GM03348 (cell line): ENCODE measurements around the gene HPSE.
A peak's percentile ranks its signal among the peaks of the same experiment; 100 is the strongest.

Experiments used
- DNase-seq: peaks from one replicate; pipeline ENCODE4 v3.0.0; 2012; ENCODE audit warnings: low spot score

Gene HPSE

GRCh38 chr4:83334425-83335241 is at the start of gene HPSE:
Gene HPSE (minus strand): TSS chr4:83334848. CDS start chr4:83334782, 66 bp downstream.
- DNase-seq = peak; percentile 83

- DNase-seq = no peak
Measured at GRCh38 chr4:83382850-83383249, 48.2 kb upstream of the HPSE start.

GRCh38 chr4:83381173-83381572 is 46.5 kb upstream of the HPSE start:
- no peak for DNase-seq

DNA sequence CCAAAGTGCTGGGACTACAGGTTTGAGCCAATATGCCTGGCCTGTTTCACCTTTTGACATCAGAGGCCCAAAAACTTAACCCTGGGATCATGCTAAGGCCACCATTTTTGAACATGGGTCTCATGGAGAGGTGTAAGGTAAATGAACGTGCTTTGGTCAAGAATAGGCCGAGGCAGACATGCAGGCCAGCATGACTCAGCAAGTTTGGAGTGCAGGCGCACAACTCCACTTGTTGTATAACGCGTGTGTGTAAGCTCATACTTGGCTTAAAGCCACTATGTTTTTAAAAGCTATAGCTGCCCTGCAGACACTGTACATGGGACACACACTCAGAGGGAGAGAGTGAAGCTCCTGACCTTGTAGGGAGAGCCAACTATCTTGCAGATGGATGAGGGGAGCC is 43.8 kb upstream of the HPSE start:
- no peak for DNase-seq

GRCh38 chr4:83372931-83373330 is 38.3 kb upstream of the HPSE start:
- no peak for DNase-seq

- no peak for DNase-seq
Measured at GRCh38 chr4:83371936-83372335, 37.3 kb upstream of the HPSE start.

- no peak for DNase-seq
Measured at GRCh38 chr4:83371235-83371634, 36.6 kb upstream of the HPSE start.

GRCh38 chr4:83370640-83370906 is 35.9 kb upstream of the HPSE start:
- DNase-seq = no peak

DNA sequence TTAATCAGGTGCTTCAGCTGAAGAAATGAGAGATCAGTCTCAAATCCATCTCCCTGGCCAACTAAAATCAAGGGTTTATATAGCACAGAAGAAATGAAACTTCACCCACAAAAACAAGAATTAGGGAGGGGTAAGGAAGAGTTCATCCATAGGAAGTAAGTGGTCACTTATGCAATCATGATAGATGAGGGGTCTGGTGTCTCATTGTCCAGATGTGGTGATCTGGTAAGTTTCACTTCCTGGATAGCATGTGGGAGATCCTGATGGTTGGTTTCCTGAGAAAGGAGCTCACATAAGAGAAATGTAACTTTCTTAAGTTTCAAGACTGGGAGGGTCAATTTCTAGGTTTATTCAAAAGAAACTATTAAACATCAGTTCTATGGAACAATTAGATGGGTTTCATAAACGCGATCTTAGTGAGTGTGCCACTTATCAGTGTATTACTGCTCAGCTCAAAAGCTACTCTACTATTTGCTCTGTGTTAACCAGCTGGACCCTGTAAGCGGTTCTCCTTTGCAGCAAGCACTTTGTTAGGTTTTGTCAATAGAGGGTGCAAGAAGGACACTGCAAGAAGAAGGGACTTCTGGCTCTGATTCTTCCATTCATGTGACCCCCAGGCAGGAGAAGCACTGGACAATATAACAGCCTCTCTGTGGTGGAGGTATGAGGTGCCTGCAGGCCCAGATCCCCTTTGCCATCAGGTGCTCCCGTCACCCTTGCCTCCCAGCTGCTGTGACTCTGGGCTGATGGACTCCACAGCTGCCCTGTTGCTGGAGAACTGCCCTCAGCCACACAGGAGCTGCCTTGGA is 35.4 kb upstream of the HPSE start:
- no peak for DNase-seq

- DNase-seq = no peak
Measured at GRCh38 chr4:83364312-83364711, 29.7 kb upstream of the HPSE start.

DNA sequence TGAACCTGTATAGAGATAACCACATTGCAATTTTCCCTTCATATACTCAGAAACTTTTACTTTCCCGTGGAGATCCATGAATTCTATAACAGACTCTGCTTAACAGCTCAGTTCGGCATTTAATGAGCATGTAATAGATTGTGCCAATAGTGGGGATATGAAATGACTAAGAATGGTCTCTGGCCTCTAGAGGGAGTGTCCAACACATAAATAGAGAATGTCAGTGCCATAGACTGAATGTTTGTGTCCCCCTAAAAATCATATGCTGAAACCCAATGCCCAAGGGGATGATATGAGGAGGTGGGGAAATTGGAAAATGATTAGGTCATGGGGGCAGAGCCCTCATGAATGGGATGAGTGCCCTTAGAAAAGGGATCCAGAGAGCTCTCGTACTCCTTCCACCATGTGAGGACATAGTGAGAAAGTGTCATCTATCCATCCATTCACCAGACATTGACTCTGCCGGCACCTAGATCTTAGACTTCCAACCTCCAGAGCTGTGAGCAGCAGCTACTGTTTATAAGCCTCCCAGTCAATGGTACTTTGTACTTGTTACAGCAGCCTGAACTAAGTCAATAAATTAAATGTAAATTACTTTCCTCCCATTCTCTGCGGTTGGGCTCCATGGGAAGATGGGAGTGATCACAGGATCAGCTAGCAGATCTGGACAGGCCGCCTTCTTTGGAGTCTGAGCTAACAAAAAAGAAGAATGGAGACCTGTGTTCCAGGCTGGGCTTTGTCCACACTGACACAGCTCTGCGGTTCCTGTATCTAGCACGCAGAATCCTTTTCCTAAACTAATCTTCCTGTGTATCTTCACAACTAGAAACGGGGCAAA is 28.1 kb upstream of the HPSE start:
- DNase-seq = peak; percentile 41

GRCh38 chr4:83361416-83362103 is 26.9 kb upstream of the HPSE start:
- no peak for DNase-seq

DNA sequence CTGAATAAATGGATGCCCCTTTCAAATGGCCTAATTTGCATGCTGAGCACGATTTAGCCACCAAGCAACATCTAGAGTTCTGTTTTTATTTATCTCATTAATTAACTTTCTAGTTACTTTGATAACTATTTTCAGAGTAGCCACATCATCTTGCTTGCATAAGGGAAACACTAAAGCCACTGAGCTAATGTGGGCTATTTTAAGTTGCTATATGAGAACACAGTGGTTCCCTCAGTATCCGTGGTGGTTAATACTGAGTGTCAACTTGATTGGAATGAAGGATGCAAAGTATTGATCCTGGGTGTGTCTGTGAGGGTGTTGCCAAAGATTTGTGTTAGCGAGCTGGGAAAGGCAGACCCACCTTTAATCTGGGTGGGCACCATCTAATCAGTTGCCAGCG is 25.4 kb upstream of the HPSE start:
- no peak for DNase-seq

DNA sequence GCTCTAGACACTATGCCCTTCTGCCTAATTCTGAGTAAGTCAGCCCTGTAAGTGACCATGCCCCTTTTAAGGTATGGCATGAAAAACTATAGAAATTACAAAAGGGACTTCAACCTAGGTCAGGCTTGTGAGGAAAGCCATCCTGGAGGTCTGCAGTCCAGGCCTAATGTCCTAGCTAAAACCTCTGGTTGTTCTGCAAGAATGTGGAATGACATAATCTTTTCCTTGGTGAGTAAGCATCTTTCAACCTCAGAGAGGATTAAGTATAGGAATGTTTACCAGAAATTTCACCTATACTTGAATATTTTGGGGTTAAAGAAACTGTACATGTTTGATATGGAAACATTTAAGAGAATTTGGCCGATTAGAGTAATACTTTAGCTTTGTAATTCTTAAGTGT is 23.8 kb upstream of the HPSE start:
- peak; percentile 73 for DNase-seq

DNA sequence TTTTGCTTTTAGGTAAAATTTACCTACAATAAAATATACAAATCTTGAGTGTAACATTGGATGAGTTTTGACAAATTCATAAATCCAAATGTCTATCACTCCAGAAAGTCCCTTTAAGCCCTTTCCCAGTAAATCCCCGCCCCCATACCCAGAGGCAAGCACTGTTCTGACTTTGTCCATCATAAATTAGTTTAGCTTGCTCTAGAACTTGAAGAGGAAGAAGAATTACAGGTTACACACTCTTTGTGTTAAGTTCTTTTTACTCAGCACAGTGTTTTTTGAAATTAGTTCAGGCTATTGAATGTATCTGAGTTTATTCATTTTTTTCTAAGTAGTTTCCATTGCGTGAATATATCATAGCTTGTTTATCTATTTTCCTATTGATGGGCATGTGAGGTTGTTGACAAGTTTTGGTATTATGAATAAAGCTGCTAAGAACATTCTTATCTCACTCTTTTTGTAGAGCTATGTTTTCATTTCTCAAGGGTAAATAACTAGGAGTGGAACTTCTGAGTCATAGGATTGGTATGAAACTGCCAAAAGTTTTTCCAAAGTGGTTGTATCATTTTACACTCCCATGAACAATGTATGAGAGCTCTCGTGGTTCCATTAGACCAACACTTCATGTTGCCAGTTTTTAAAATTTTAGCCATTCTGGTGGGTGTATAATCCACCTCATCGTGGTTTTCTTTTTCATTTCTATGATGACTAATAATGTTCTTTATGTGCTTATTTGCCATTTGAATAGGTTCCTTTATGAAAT is 22.4 kb upstream of the HPSE start:
- DNase-seq = peak; percentile 74

GRCh38 chr4:83353516-83353915 is 18.9 kb upstream of the HPSE start:
- DNase-seq = no peak

- no peak for DNase-seq
Measured at GRCh38 chr4:83348074-83348473, 13.4 kb upstream of the HPSE start.

DNA sequence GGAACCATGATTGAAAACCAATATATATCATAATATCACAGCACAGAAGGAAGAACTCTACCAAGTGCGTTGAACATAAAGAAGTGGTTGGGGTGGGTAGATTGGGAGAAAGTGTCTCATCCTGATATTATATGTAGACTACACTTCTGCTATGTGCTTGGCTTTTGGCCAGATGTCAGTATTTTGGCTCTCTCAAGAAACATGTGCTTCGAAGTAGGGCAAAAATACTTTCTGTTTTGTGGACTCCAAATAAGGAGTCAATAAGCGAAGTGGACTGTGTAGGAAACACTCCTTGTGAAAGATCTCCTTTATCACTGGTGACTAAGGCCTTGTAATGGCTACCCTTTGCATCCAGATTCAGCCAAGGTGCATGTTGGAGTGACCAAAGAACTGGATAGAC is 7.8 kb upstream of the HPSE start:
- DNase-seq = no peak

GRCh38 chr4:83340692-83341343 is 6.2 kb upstream of the HPSE start:
- DNase-seq = no peak

- no peak for DNase-seq
Measured at GRCh38 chr4:83339573-83339972, 4.9 kb upstream of the HPSE start.

DNA sequence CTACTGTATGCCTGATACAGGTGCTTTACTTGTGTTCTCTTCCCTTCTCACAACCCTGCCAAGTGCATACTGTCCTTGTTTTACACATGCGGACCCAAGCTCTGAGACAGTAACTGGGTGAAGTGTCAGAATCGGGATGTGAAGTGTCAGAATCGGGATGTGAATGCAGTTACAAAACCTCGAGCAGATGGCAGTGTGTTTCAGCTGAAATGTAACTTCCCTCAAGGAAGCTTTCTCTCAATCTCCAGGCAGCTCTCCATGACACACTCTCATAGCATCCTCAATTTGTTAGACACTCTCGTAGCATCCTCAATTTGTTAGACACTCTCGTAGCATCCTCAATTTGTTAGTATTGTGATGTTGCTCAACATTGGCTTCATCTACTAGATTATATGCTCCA is 1.1 kb upstream of the HPSE start:
- no peak for DNase-seq
